Stimulated activated CD8-positive, alpha-beta memory T cell treated with anti-CD3 and anti-CD28 coated beads, Interleukin-4, amount 100 ng/mL, for 24 hours (primary cell): ENCODE measurements around the gene KCNQ5.

Experiments
- DNase-seq: peaks from one replicate; pipeline ENCODE4 v3.0.0-alpha.2; 2020; ENCODE audit warnings: low read depth

KCNQ5 gene

GRCh38 chr6:72676995-72677394 lies 55.1 kb downstream of the KCNQ5 start:
- no peak for DNase-seq

GRCh38 chr6:72677740-72678139 lies 55.9 kb downstream of the KCNQ5 start:
- no peak for DNase-seq

- DNase-seq = no peak
These were observed 61.9 kb downstream of the KCNQ5 start for GRCh38 chr6:72683797-72684196.

GRCh38 chr6:72689107-72689954 lies 67.5 kb downstream of the KCNQ5 start:
- DNase-seq = no peak

DNA sequence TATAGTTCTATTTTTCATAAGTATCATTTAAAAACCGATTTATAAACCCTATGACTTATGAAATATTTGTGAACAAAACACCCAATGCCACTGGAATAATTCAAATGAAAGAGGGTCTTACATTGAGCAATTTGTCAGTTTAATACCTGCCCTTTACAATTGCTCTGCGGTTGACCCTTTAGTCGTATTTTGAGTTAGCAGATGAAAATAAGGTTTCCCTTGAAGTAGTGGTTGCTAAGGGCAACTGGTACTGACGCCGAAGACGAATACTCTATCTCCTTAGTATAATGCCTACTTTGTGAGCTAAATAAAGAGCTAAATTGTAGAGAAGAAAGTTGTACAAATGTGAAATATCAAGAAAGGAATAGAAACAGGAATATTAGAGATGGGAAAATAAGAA lies 69.4 kb downstream of the KCNQ5 start:
- DNase-seq = no peak

- no peak for DNase-seq
These were observed 74.2 kb downstream of the KCNQ5 start for GRCh38 chr6:72696055-72696454.

DNA sequence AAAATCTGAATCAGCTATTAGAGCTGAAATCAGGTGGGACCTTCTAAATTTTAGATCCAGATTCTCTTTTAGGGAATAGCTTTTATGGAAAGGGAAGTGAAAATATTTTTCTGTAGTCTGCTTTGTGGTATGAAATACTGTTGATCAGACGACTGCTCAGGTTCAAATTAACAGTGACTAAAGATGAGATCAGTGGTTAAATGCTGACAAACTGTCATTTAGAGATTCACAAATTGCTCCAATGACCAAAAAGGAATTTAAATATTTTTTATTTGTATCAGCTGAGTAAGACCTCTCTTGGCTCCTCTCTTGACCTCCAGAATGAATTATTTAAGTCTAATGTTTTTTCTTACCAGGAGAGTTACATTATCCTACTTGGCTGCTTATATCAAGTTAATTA lies 77.3 kb downstream of the KCNQ5 start:
- no peak for DNase-seq

DNA sequence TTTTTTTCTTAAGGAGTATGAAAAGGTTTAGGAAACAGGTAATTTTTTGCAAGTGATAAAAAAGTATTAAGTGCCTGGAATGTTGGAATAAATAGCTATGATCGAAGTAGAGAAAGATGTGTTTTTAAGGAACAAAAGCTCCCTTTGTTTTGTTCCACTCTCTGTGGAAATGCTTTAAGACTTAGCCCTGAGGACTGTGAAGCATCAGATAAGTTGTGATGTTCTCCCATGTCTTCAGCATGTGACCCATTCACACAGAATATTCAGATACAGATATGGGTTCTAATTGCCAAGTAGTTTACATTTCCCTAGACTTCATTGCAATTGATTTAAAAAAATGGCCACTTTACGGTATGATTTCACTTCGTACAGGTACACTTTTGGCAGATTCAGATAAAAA lies 80.6 kb downstream of the KCNQ5 start:
- DNase-seq = no peak

- DNase-seq = no peak
These were observed 81.2 kb downstream of the KCNQ5 start for GRCh38 chr6:72703093-72703492.

DNA sequence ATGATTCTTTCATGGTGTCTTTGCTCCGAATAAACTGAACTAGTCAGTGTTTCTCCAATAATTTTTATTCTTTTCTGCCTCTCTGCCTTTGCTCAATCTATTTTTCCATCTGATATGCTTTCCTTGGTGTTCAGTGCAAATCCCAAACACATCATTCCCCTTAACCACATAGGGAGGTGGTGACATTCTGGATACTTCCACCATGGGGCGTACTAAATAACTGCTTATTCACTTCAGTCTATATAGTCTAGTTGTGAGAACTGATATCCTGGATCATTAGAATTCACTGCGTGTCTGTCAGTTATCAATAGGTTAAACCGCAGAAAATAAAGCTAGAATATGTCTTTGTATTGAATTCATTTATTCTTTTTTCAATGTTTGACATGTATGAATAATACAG lies 83.1 kb downstream of the KCNQ5 start:
- no peak for DNase-seq

DNA sequence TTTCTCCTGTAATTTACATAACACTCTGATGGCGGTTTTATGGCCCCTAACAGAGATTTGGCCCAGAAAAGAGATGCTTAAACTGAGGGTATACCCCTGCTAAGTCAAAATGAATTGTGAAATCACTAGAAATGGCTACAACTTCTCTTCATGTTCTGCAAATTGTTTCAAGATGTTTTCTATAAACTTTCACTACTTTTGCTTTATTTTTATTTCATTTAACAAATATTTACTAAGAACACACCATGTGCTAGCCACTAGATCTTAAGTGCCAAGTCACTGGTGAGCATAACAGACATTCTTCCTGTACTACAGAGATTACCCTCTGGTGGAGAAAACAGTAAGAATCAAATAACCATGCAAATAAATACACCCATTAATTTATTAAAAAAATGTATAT lies 87.6 kb downstream of the KCNQ5 start:
- no peak for DNase-seq

DNA sequence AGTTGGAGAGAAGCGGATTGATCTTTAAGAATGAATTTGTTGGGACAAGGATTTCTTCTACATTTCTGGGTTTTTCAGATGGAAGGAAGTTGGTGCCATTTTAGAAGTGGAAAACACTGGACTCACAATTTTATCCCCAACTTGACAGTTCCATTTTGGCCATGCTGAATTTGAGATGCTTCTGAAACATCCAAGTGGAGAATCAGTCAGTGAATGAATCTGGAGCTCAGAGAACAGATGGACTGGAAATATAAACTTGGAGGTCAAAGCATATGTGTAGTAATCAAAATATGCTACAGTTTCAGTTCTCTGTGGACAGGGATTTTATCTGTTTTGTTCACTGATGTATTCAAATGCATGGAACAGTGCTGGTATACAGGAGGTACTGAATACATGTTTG lies 89.9 kb downstream of the KCNQ5 start:
- DNase-seq = no peak

DNA sequence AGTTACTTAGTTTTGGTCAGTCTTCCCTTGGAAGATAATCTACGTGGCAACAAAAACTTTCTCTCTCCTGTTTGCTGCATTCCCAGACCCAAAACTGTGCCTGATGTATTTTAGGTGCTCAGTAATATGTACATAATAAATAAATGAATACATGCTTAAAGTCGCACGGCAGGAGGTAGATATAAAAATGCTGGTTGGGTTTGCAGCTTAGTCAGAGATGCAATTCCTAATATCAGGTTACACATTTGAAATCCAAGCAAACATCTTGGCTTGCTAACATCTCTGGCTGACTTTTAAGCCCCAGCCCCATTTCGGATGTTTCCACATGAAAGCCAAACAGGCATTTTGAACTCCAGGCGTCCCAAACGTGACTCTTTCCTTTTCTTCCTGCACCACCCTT lies 91.0 kb downstream of the KCNQ5 start:
- DNase-seq = no peak

DNA sequence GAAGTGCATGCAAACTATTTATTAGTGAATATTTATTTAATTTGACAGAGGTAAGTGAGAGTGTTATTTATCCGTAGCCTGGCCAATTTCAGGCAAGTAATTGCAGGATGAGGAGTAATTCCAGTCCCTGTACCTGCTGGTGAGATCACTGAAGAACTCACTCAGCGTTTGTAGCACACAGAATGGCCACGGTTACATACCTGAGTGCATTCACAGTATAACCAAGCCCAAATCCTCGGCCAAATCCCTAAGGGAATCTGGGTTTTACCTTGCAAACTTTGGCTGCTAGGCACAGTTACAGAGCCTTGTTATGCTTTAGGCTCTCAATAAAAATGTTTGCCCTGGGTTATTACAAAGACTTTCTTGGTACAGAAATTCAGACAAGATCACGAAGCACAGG lies 93.3 kb downstream of the KCNQ5 start:
- no peak for DNase-seq

DNA sequence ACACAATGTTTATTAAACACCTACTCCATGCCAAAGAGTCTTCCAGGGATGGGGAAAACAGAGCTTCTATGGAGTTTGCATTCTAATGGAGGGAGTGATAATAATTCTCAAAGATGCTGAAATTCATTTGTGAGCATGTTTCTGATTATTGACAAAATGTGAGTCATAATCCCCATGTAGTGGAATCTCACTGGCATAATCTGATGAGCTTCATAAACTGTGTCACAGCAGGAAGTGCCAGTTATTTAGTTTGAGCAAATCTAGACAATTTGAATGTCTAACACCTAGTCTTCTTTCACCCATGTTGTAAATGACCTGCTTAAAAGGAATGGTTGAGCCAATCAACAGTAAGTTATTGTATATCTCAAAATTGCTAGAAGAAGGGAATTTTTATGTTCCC lies 95.1 kb downstream of the KCNQ5 start:
- DNase-seq = no peak

DNA sequence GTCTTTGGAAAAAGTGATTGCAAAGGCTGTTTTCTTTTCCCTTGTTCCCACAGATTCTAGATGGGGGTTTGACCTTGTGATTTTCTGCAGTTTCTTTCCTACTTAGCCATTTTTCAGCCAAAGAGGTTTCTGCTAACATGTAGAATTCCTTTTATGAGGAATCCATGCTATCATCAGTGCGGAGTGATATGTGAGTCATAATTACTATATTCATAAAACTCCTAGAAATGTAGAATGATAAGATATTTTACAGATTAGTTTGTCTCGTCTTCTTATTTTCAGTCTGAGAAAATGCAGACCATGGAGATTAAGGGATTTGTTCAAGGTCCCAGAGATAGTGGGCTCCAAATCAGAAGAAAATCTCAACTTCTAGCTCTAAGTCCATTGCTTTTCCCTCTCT lies 98.6 kb downstream of the KCNQ5 start:
- no peak for DNase-seq

DNA sequence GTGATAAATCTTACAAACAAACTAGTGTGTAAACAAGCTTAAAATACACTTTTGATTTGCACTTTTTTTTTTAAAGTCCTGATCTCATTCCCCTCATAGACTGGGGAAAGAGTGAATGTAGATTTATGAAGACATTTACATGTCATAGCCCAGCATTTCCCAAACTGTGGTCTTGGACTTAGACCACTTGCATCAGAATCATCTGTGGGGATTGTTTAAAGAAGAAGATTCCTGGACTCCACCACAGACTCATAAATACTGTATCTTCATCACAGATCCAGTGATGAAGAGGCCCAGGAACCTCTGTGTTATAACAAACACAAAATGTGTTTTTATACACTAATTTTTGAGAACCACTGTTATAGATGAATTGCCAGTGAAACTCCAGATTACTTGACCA lies 99.5 kb downstream of the KCNQ5 start:
- DNase-seq = no peak

DNA sequence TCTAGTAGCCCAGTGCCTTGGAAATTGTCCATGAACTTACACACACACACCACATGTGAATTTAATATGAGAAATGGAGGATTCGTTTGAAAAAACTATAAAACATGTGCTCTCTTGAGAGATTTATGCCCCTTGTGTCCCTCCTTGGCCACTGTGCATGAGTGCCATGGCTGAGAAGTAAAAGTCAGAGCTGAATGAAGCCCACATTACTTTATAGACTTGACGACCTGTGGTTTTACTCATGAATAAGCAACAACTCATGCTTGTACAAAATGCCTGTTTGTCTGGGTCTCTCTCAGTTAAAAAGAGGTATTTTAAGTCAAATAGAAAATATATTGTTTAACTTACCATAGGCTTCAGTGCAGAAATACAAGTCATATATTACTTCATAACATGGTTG lies 102.7 kb downstream of the KCNQ5 start:
- DNase-seq = no peak

GRCh38 chr6:72728706-72729343 lies 107.0 kb downstream of the KCNQ5 start:
- no peak for DNase-seq

GRCh38 chr6:72733045-72733444 lies 111.2 kb downstream of the KCNQ5 start:
- no peak for DNase-seq

DNA sequence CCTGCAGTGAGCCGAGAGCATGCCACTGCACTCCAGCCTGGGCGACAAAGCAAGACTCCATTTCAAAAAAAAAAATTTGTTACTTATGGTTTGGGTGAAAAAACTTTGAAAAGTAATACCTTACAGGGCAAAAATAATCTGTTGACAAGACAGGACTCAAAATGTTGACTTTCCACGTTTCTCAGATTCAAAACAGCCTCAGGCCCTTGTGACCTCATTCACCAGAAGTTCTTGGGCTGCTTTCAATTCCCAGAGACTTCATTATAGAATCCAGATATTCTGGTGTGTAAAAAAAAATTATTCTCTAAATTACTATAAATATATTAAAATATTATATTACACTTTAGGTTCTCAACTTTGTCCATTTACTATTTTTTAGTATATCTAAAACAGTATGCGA lies 116.2 kb downstream of the KCNQ5 start:
- no peak for DNase-seq

DNA sequence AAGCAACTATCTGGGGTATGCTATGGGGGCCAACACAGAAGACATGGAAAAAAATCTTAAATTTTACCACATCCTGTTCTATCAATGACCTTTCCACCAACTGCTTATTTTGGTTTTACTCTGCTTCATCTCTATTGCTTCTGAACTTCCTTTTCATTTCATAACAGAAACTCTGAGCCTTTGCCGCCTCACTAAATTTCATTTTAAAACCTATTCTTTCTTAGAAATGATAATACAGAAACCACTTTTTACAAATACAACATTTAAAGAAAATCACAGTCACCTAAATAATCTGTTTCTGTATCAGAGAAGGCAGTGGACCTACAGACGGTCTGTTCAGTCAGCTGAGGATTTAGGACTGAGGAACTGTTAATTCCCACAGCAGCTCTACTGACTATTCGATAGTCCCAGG lies 117.5 kb downstream of the KCNQ5 start:
- no peak for DNase-seq

GRCh38 chr6:72740135-72740534 lies 118.3 kb downstream of the KCNQ5 start:
- DNase-seq = no peak

- no peak for DNase-seq
These were observed 119.2 kb downstream of the KCNQ5 start for GRCh38 chr6:72741083-72741482.
